Endothelial cell of umbilical vein (primary cell): ENCODE results near the gene PIGX.

Experiments used
- EZH2 ChIP-seq: IDR thresholded peaks from 2 replicates; pipeline ENCODE4 v1.6.1; 2012; ENCODE audit warnings: borderline replicate concordance, low read depth, mild to moderate bottlenecking, moderate library complexity, low read length, inconsistent platforms; ENCODE audit not compliant: severe bottlenecking
- TF ChIP-seq, protein P1 (sequence below), 2 donors: IDR thresholded peaks; 1 replicate in 1 of 2; 2 replicates in 1 of 2; pipeline ENCODE4 v1.5.1; 2011; ENCODE audit warnings: low read length in 2 of 2, mild to moderate bottlenecking in 2 of 2, moderate library complexity in 2 of 2, control low read depth in 1 of 2, inconsistent platforms in 1 of 2, low read depth in 1 of 2; ENCODE audit not compliant: insufficient read depth in 1 of 2; ENCODE audit errors: extremely low read depth in 1 of 2

DNA sequence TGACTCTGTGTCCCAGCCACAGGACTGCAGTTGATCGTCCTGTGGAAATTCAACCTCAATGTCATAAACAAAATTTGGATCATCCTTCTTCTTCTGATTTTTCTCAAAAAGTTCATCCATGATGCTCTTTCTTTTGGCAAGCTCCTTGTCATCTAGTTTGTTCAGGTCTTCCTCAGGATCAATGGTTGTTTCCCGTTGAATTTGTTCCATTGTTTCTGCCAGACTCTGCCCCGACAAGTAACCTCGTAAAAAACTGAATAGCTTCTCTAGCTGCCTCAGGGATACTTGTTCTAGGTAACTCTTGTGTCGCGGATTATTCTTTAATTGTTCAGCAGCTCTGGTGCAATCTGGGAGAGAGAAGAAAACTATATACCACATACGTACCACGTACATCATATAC lies 4.6 kb upstream of the PIGX start:
- TF ChIP-seq EZH2 = no peak
- TF ChIP-seq, protein P1, sequence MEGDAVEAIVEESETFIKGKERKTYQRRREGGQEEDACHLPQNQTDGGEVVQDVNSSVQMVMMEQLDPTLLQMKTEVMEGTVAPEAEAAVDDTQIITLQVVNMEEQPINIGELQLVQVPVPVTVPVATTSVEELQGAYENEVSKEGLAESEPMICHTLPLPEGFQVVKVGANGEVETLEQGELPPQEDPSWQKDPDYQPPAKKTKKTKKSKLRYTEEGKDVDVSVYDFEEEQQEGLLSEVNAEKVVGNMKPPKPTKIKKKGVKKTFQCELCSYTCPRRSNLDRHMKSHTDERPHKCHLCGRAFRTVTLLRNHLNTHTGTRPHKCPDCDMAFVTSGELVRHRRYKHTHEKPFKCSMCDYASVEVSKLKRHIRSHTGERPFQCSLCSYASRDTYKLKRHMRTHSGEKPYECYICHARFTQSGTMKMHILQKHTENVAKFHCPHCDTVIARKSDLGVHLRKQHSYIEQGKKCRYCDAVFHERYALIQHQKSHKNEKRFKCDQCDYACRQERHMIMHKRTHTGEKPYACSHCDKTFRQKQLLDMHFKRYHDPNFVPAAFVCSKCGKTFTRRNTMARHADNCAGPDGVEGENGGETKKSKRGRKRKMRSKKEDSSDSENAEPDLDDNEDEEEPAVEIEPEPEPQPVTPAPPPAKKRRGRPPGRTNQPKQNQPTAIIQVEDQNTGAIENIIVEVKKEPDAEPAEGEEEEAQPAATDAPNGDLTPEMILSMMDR (IDR thresholded peaks at IDR 0.05; ENCODE audit: extremely low read depth in 1 of 2, insufficient read depth in 1 of 2, low read depth in 1 of 2, low read length in 2 of 2) = no peak
